Ovary (tissue), 9 donors: Measurements from ENCODE around the gene SGK2. TPM values are rescaled to one million over a fixed set of nuclear protein-coding genes. Genes with fewer than 3 reads are reported as not detected.

Experiments
- DNase-seq, 5 donors: peaks; one replicate each; pipeline ENCODE4 v3.0.0-alpha.2; 2019 to 2020
- H3K27ac ChIP-seq, 2 donors: fragments of 200-600 bp; one replicate each; pipeline versions ENCODE4 v1.5.1 to v1.8.0; 2019 to 2022
- H3K27me3 ChIP-seq: fragments of 200-600 bp; one replicate; pipeline ENCODE4 v1.8.0; 2022
- H3K36me3 ChIP-seq: fragments of 200-600 bp; sonication (generic); one replicate; pipeline ENCODE4 v1.5.1; 2019
- H3K4me1 ChIP-seq: one replicate; pipeline ENCODE4 v1.8.1; 2013; ENCODE audit warnings: mild to moderate bottlenecking, moderate library complexity; ENCODE audit not compliant: insufficient read depth
- H3K4me3 ChIP-seq: fragments of 200-600 bp; sonication (generic); one replicate; pipeline ENCODE4 v1.5.1; 2017
- H3K9me3 ChIP-seq, 2 donors: fragments of 200-600 bp in 1 of 2; sonication (generic) in 1 of 2; one replicate each; pipeline versions ENCODE4 v1.5.1 to v1.8.1; 2013 to 2019; ENCODE audit warnings: mild to moderate bottlenecking in 1 of 2, moderate library complexity in 1 of 2
- EP300 ChIP-seq: sonication (generic); formaldehyde crosslinking; IDR thresholded peaks from one replicate; pipeline ENCODE4 v1.6.1; 2017; ENCODE audit warnings: antibody characterized with exemption
- POLR2A ChIP-seq: fragments of 450-650 bp; IDR thresholded peaks from one replicate; pipeline ENCODE4 v1.6.1; 2017; ENCODE audit warnings: antibody characterized with exemption, mild to moderate bottlenecking, moderate library complexity
- WGBS, 3 donors: extraction: QIAGEN DNeasy Blood & Tissue Kit in 1 of 3; methylation state at CpG; one replicate each; pipeline versions ENCODE4 v1.1.5 to v1.1.7; 2013 to 2017; 5-methylcytosine and 5-hydroxymethylcytosine counted together
- intact Hi-C, 4 donors: fragments of 100-400 bp; cut with DNase I; formaldehyde crosslinking; loops; one replicate each; pipeline versions ENCODE4 v1.11.0 to v1.15.1; 2022 to 2023
- polyA plus RNA-seq, 2 donors: library from polyadenylated mRNA; stranded (reverse); fragments of 200-250 nt in 1 of 2; fragments of 350-450 nt in 1 of 2; fragmentation: Illumina TruSeq in 1 of 2; extraction: RNeasy Lipid Tissue Mini Kit (QIAGEN cat#74804) in 1 of 2; gene quantifications; one replicate each; pipeline ENCODE4 v1.2.3, GENCODE V29; 2013 to 2014
- total RNA-seq, 7 donors: library from RNA; depleted of rRNA in 2 of 7; stranded (reverse); fragments of >200 nt in 2 of 7; fragmentation: NEBNext Ultra II Directional in 3 of 7; extraction: Animal tissue kit (Norgen Biotek cat#: 25700) in 3 of 7; gene quantifications; one replicate each; pipeline versions ENCODE4 v1.1.0 to v1.2.4, GENCODE V29; 2016 to 2023
- TF ChIP-seq, protein P1 (sequence below), 3 donors: fragments of 450-650 bp in 2 of 3; fragments of 200-600 bp in 1 of 3; IDR thresholded peaks; one replicate each; pipeline versions ENCODE4 v1.5.1 to v1.8.0; 2016 to 2022; ENCODE audit warnings: antibody characterized with exemption in 3 of 3, mild to moderate bottlenecking in 1 of 3
- donor health status: DM: no; HTN: no; CAD: no; lungs with moderate emphysema.
- donor health status: DM: no; HTN: no; CAD: no.
- donor health status: Bipolar disorder and iron deficiency.
- donor health status: DM: yes; HTN: yes; CAD: no.
- donor health status: DM: no; HTN: no; CAD: no.
- donor health status: DM: yes; HTN: yes; CAD: no.

The SGK2 gene
- total and polyA plus RNA-seq, 9 donors = 1.2 to 4.5 (median 2.2) TPM

DNA sequence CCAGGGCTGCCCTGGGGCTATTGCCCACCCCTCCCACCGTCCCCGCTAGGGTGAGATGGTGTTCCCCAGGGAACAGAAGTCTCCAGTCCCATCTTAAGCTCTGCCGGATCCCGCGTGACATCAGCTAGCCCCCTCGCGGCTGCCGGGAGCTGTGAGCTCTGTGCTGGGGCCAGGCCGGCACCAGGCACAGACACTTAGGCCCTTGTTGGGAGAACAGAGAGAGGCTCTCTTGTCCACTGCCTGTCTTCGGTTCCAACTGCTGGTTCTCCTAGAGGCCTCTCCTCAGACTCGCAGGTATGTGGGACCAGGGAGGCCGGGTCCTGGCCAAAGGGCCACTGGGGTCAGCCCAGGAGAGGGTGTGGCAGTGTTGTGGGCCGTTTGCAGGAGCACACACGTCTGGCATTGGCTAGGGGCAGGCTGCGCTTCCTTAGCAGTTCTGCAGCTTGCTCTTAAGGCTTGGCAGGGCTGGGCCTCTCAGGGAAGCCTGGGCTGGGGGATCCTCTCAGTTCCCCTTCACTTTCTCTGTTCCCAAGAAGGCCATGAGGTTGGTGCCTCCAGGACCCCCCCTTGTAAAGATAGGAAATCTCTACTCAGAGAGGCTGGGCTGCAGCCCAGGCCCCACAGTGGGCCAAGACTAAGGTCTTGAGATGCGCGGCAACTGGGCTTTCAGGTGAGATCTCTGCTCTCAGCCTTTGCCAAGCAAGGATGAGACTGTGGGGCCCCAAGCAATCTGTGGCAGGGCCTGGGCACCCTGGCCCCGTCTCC lies 6.3 kb downstream of the SGK2 start:
- no peaks in the 10 kb centered on the region for H3K36me3 ChIP-seq
- H3K4me1 ChIP-seq = no peaks in the 10 kb centered on the region
- no peak overlapping the region for H3K27ac ChIP-seq
- no peaks in the 10 kb centered on the region for H3K27me3 ChIP-seq
- no peak for DNase-seq
- intact Hi-C loops = no loop called here
- no peak overlapping the region for H3K4me3 ChIP-seq
- WGBS, 3 donors = 73 to 80% (median 77%) methylated on average over 17 to 18 of the region's 18 CpGs
- TF ChIP-seq, protein P1, sequence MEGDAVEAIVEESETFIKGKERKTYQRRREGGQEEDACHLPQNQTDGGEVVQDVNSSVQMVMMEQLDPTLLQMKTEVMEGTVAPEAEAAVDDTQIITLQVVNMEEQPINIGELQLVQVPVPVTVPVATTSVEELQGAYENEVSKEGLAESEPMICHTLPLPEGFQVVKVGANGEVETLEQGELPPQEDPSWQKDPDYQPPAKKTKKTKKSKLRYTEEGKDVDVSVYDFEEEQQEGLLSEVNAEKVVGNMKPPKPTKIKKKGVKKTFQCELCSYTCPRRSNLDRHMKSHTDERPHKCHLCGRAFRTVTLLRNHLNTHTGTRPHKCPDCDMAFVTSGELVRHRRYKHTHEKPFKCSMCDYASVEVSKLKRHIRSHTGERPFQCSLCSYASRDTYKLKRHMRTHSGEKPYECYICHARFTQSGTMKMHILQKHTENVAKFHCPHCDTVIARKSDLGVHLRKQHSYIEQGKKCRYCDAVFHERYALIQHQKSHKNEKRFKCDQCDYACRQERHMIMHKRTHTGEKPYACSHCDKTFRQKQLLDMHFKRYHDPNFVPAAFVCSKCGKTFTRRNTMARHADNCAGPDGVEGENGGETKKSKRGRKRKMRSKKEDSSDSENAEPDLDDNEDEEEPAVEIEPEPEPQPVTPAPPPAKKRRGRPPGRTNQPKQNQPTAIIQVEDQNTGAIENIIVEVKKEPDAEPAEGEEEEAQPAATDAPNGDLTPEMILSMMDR (IDR thresholded peaks at IDR 0.05) = no peak
- TF ChIP-seq EP300 = no peak
- no peak for TF ChIP-seq POLR2A
- H3K9me3 ChIP-seq = no peaks in the 10 kb centered on the region

GRCh38 chr20:43565758-43566104 lies 6.9 kb downstream of the SGK2 start:
- no peaks in the 10 kb centered on the region for H3K4me1 ChIP-seq
- WGBS, 3 donors = 89 to 91% (median 90%) methylated on average over 3 to 4 of the region's 4 CpGs
- no peaks in the 10 kb centered on the region for H3K27me3 ChIP-seq
- TF ChIP-seq EP300 = no peak
- TF ChIP-seq, protein P1 (IDR thresholded peaks at IDR 0.05) = no peak
- TF ChIP-seq POLR2A = no peak
- no peak overlapping the region for H3K27ac ChIP-seq
- DNase-seq = no peak
- no peaks in the 10 kb centered on the region for H3K9me3 ChIP-seq
- no peak overlapping the region for H3K4me3 ChIP-seq
- intact Hi-C loops = no loop called here
- no peaks in the 10 kb centered on the region for H3K36me3 ChIP-seq

- Histone ChIP-seq H3K27ac (no peak overlapping the region), H3K4me3 (no peak overlapping the region), H3K9me3 (no peaks in the 10 kb centered on the region), H3K36me3 (no peaks in the 10 kb centered on the region), H3K27me3 (no peaks in the 10 kb centered on the region), H3K4me1 (no peaks in the 10 kb centered on the region)
- DNase-seq = no peak
- no peak for TF ChIP-seq POLR2A
- TF ChIP-seq, protein P1 (IDR thresholded peaks at IDR 0.05) = no peak
- TF ChIP-seq EP300 = no peak
- 90 to 94% (median 90%) methylated on average over 9 of the region's 9 CpGs for WGBS, 3 donors
- intact Hi-C loops = no loop called here
These were observed 8.7 kb downstream of the SGK2 start for GRCh38 chr20:43567477-43567876.

DNA sequence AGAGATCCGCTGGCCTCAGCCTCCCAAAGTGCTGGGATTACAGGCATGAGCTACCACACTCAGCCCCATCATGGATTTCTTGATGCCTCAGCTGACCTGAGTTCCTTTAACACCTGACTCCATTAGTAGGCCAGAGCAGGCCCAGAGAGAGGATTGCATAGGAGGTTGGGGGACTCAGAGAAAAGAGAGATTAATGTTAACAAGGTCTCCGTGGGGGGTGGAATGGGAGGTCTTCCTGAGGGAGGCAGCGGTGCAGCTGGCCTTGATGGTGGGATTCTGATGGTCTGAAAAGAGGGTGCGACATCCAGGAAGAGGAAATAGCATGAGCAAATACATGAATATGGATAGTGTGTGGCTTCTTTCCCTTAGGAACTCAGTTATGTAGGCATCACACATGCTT lies 9.9 kb downstream of the SGK2 start:
- DNase-seq = no peak
- TF ChIP-seq EP300 = no peak
- no peak for TF ChIP-seq POLR2A
- TF ChIP-seq, protein P1 (IDR thresholded peaks at IDR 0.05) = no peak
- intact Hi-C loops = no loop called here

More for the DNA sequence above, 9.9 kb downstream of the SGK2 start:
- Histone ChIP-seq H3K9me3 (no peaks in the 10 kb centered on the region), H3K4me3 (no peak overlapping the region), H3K36me3 (no peaks in the 10 kb centered on the region), H3K27ac (no peak overlapping the region), H3K27me3 (no peaks in the 10 kb centered on the region), H3K4me1 (no peaks in the 10 kb centered on the region)
- WGBS, 3 donors = 88 to 92% (median 89%) methylated on average over 4 of the region's 4 CpGs
